Uterus (tissue), 2 donors: ENCODE results near the gene FIZ1.

Source experiments
- POLR2A ChIP-seq, 2 donors: fragments of 450-650 bp; IDR thresholded peaks; one replicate each; pipeline ENCODE4 v1.6.1; 2016; ENCODE audit warnings: antibody characterized with exemption in 2 of 2, mild to moderate bottlenecking in 1 of 2, moderate library complexity in 1 of 2
- TF ChIP-seq, protein P1 (sequence below), 4 experiments: fragments of 200-600 bp in 2 of 4; fragments of 450-650 bp in 2 of 4; sonication (generic) in 2 of 4; IDR thresholded peaks; one replicate each; pipeline ENCODE4 v1.5.1; 2016 to 2019; ENCODE audit warnings: antibody characterized with exemption in 4 of 4, mild to moderate bottlenecking in 2 of 4, moderate library complexity in 1 of 4

- TF ChIP-seq, protein P1, sequence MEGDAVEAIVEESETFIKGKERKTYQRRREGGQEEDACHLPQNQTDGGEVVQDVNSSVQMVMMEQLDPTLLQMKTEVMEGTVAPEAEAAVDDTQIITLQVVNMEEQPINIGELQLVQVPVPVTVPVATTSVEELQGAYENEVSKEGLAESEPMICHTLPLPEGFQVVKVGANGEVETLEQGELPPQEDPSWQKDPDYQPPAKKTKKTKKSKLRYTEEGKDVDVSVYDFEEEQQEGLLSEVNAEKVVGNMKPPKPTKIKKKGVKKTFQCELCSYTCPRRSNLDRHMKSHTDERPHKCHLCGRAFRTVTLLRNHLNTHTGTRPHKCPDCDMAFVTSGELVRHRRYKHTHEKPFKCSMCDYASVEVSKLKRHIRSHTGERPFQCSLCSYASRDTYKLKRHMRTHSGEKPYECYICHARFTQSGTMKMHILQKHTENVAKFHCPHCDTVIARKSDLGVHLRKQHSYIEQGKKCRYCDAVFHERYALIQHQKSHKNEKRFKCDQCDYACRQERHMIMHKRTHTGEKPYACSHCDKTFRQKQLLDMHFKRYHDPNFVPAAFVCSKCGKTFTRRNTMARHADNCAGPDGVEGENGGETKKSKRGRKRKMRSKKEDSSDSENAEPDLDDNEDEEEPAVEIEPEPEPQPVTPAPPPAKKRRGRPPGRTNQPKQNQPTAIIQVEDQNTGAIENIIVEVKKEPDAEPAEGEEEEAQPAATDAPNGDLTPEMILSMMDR (IDR thresholded peaks at IDR 0.05), result no peak
- peak in 1 of 2 donors; percentile 11 for TF ChIP-seq POLR2A (IDR thresholded peaks at IDR 0.05)
These were observed 18.6 kb downstream of the FIZ1 start, which contains the start of gene ZNF579 for GRCh38 chr19:55580628-55581144.
